Mesenchymal stem cell (in vitro differentiated cells and primary cell): Measurements from ENCODE around the gene LGR6.

Experiments
- DNase-seq: peaks from one replicate; pipeline ENCODE4 v3.0.0-alpha.2; 2013
- H2AFZ ChIP-seq: one replicate; pipeline ENCODE4 v1.6.1; 2013; ENCODE audit warnings: low read depth, mild to moderate bottlenecking, control low read depth, inconsistent platforms, low read length, moderate library complexity
- H2AK5ac ChIP-seq: 2 replicates; pipeline ENCODE4 v1.6.1; 2013; ENCODE audit warnings: low read length, moderate library complexity, mild to moderate bottlenecking, inconsistent platforms; ENCODE audit not compliant: severe bottlenecking
- H2BK120ac ChIP-seq: one replicate; pipeline ENCODE4 v1.6.1; 2013; ENCODE audit warnings: low read depth, mild to moderate bottlenecking, inconsistent platforms, low read length, moderate library complexity
- H2BK12ac ChIP-seq, 2 experiments: one replicate each; pipeline ENCODE4 v1.6.1; 2013; ENCODE audit warnings: inconsistent platforms in 2 of 2, low read length in 2 of 2, mild to moderate bottlenecking in 2 of 2, moderate library complexity in 2 of 2, control low read depth in 1 of 2
- H2BK15ac ChIP-seq: one replicate; pipeline ENCODE4 v1.6.1; 2013; ENCODE audit warnings: mild to moderate bottlenecking, low read depth, inconsistent platforms; ENCODE audit not compliant: poor library complexity, severe bottlenecking
- H2BK5ac ChIP-seq: 2 replicates; pipeline ENCODE4 v1.6.1; 2013; ENCODE audit warnings: low read depth, mild to moderate bottlenecking, low read length, control low read depth, inconsistent platforms; ENCODE audit not compliant: poor library complexity, severe bottlenecking
- H3K14ac ChIP-seq, 2 experiments: one replicate each; pipeline ENCODE4 v1.6.1; 2013; ENCODE audit warnings: inconsistent platforms in 2 of 2, low read length in 2 of 2, control low read depth in 1 of 2, mild to moderate bottlenecking in 1 of 2, moderate library complexity in 1 of 2
- H3K18ac ChIP-seq, 2 experiments: one replicate each; pipeline ENCODE4 v1.6.1; 2013; ENCODE audit warnings: inconsistent platforms in 2 of 2, low read length in 2 of 2, control low read depth in 1 of 2, low read depth in 1 of 2, mild to moderate bottlenecking in 1 of 2
- H3K23ac ChIP-seq, 2 experiments: one replicate each; pipeline ENCODE4 v1.6.1; 2013; ENCODE audit warnings: inconsistent platforms in 2 of 2, low read length in 2 of 2, mild to moderate bottlenecking in 2 of 2, moderate library complexity in 2 of 2, control low read depth in 1 of 2
- H3K27ac ChIP-seq: 2 replicates; pipeline ENCODE4 v1.5.1; 2013; ENCODE audit warnings: mild to moderate bottlenecking, moderate library complexity, low read length, control low read depth, inconsistent platforms; ENCODE audit not compliant: poor library complexity, severe bottlenecking
- H3K27me3 ChIP-seq, 2 experiments: 2 replicates each; pipeline versions ENCODE4 v1.6.1 to v1.7.0; 2013; ENCODE audit warnings: low read length in 2 of 2, mild to moderate bottlenecking in 2 of 2, moderate library complexity in 2 of 2, control low read depth in 1 of 2, inconsistent platforms in 1 of 2; ENCODE audit not compliant: control insufficient read depth in 1 of 2, insufficient read depth in 1 of 2
- H3K36me3 ChIP-seq, 2 experiments: 2 replicates each; pipeline versions ENCODE4 v1.6.1 to v1.7.0; 2013; ENCODE audit warnings: low read length in 2 of 2, control low read depth in 1 of 2, inconsistent platforms in 1 of 2, low read depth in 1 of 2, mild to moderate bottlenecking in 1 of 2; ENCODE audit not compliant: insufficient read depth in 2 of 2, control insufficient read depth in 1 of 2
- H3K4ac ChIP-seq, 2 experiments: one replicate each; pipeline ENCODE4 v1.6.1; 2013; ENCODE audit warnings: inconsistent platforms in 2 of 2, low read length in 2 of 2, mild to moderate bottlenecking in 2 of 2, moderate library complexity in 2 of 2, control low read depth in 1 of 2, low read depth in 1 of 2
- H3K4me1 ChIP-seq: 2 replicates; pipeline ENCODE4 v1.6.1; 2013; ENCODE audit warnings: low read depth, low read length, control low read depth; ENCODE audit not compliant: control insufficient read depth, insufficient read depth
- H3K4me2 ChIP-seq: 2 replicates; pipeline ENCODE4 v1.6.1; 2013; ENCODE audit warnings: low read length, mild to moderate bottlenecking, inconsistent platforms; ENCODE audit not compliant: poor library complexity, severe bottlenecking
- H3K4me3 ChIP-seq, 2 experiments: 2 replicates each; pipeline versions ENCODE4 v1.5.1 to v1.7.0; 2013; ENCODE audit warnings: low read length in 2 of 2, mild to moderate bottlenecking in 2 of 2, control low read depth in 1 of 2, low read depth in 1 of 2; ENCODE audit not compliant: insufficient read depth in 1 of 2
- H3K79me1 ChIP-seq: replicated peaks from 2 replicates; pipeline ENCODE4 v1.6.1; 2013; ENCODE audit warnings: mild to moderate bottlenecking, control low read depth, low read length, inconsistent platforms; ENCODE audit not compliant: poor library complexity, severe bottlenecking
- H3K9ac ChIP-seq: 2 replicates; pipeline ENCODE4 v1.7.0; 2013; ENCODE audit warnings: mild to moderate bottlenecking, low read length, moderate library complexity
- H3K9me3 ChIP-seq: 2 replicates; pipeline ENCODE4 v1.7.0; 2013; ENCODE audit warnings: mild to moderate bottlenecking, low read length; ENCODE audit not compliant: control insufficient read depth
- H4K8ac ChIP-seq: one replicate; pipeline ENCODE4 v1.6.1; 2013; ENCODE audit warnings: inconsistent platforms, mild to moderate bottlenecking, low read length, moderate library complexity
- H4K91ac ChIP-seq: one replicate; pipeline ENCODE4 v1.6.1; 2013; ENCODE audit warnings: mild to moderate bottlenecking, low read length, inconsistent platforms
- WGBS: methylation state at CpG from one replicate; pipeline ENCODE4 v1.1.7; 2013; ENCODE audit warnings: mixed read lengths; 5-methylcytosine and 5-hydroxymethylcytosine counted together

The LGR6 gene

GRCh38 chr1:202223121-202223860 lies 29.7 kb downstream of the LGR6 start:
- Histone ChIP-seq H2BK5ac (no peak overlapping the region), H3K4me1 (peaks cover 16% of the 10 kb centered on the region), H4K91ac (no peak overlapping the region), H3K9me3 (no peaks in the 10 kb centered on the region), H3K4ac (no peak overlapping the region), H3K18ac (no peak overlapping the region), H2AK5ac (no peak overlapping the region), H3K4me2 (no peak overlapping the region), H3K14ac (no peak overlapping the region), H3K4me3 (no peak overlapping the region), H2AFZ (no peak overlapping the region), H2BK15ac (no peak overlapping the region), H3K27ac (no peak overlapping the region), H3K9ac (no peak overlapping the region), H3K36me3 (no peaks in the 10 kb centered on the region), H2BK120ac (no peak overlapping the region), H4K8ac (no peak overlapping the region), H2BK12ac (no peak overlapping the region), H3K27me3 (peaks cover 16 to 90% of the 10 kb centered on the region in 2 experiments), H3K23ac (no peak overlapping the region), H3K79me1 (no peaks in the 10 kb centered on the region)
- WGBS = 94% methylated on average over 5 of the region's 7 CpGs
- DNase-seq = no peak

DNA sequence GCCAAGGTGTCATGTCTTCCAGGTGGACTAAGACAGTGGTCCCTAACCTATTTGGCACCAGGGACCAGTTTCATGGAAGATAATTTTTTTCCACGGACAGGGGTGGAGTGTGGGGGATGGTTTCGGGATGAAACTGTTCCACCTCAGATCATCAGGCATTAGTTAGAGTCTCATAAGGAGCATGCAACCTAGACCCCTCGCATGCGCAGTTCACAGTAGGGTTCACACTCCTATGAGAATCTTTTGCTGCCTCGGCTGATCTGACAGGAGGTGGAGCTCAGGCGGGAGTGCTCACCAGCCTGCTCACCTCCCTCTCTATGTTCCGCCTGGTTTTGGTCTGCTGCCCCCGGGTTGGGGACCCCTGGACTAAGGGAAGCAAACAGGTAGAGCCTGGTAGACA lies 30.9 kb downstream of the LGR6 start:
- Histone ChIP-seq H2AK5ac (no peak overlapping the region), H2BK5ac (no peak overlapping the region), H2BK120ac (no peak overlapping the region), H3K9ac (no peak overlapping the region), H3K27ac (no peak overlapping the region), H2BK15ac (no peak overlapping the region), H4K91ac (no peak overlapping the region), H3K4me2 (no peak overlapping the region), H3K4ac (no peak overlapping the region), H3K36me3 (no peaks in the 10 kb centered on the region), H2AFZ (no peak overlapping the region), H3K79me1 (no peaks in the 10 kb centered on the region), H3K9me3 (no peaks in the 10 kb centered on the region), H3K27me3 (peaks cover 5 to 90% of the 10 kb centered on the region in 2 experiments), H3K14ac (no peak overlapping the region), H2BK12ac (no peak overlapping the region), H3K4me3 (no peak overlapping the region), H3K4me1 (peaks cover 16% of the 10 kb centered on the region), H3K18ac (no peak overlapping the region), H4K8ac (no peak overlapping the region), H3K23ac (no peak overlapping the region)
- no peak for DNase-seq
- 83% methylated on average over 8 of the region's 8 CpGs for WGBS

DNA sequence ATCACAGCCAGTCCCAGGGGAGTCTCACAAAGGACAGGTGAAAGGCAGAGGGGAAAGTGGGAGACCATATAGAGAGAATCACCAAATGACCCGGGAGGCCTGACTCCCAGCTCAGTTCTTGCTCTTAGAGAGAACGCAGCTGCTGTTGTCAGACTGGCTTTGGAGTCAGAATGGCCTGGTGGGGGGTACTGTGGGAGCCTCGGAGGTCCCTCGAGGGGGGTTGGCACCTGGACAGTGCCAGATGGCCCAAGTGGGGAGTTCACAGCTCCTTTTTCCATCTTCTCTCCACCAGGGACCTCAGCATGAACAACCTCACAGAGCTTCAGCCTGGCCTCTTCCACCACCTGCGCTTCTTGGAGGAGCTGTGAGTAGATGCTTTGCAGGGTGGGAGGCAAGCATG lies 31.5 kb downstream of the LGR6 start:
- no peak overlapping the region for H3K9ac ChIP-seq
- H2BK12ac ChIP-seq = no peak overlapping the region
- H4K91ac ChIP-seq = no peak overlapping the region
- H3K14ac ChIP-seq = no peak overlapping the region
- no peak overlapping the region for H2BK5ac ChIP-seq
- no peak overlapping the region for H3K4ac ChIP-seq
- H4K8ac ChIP-seq = no peak overlapping the region
- H3K4me1 ChIP-seq = peaks cover 16% of the 10 kb centered on the region
- no peak overlapping the region for H3K27ac ChIP-seq
- no peaks in the 10 kb centered on the region for H3K79me1 ChIP-seq
- H3K4me2 ChIP-seq = no peak overlapping the region
- H3K36me3 ChIP-seq = no peaks in the 10 kb centered on the region
- H2BK120ac ChIP-seq = no peak overlapping the region
- no peak overlapping the region for H3K18ac ChIP-seq
- 74% methylated on average over 5 of the region's 5 CpGs for WGBS
- no peak overlapping the region for H2BK15ac ChIP-seq
- peaks cover 5 to 92% of the 10 kb centered on the region in 2 experiments for H3K27me3 ChIP-seq
- no peak overlapping the region for H3K4me3 ChIP-seq
- H3K9me3 ChIP-seq = no peaks in the 10 kb centered on the region
- no peak for DNase-seq
- no peak overlapping the region for H2AK5ac ChIP-seq
- no peak overlapping the region for H2AFZ ChIP-seq
- no peak overlapping the region for H3K23ac ChIP-seq

DNA sequence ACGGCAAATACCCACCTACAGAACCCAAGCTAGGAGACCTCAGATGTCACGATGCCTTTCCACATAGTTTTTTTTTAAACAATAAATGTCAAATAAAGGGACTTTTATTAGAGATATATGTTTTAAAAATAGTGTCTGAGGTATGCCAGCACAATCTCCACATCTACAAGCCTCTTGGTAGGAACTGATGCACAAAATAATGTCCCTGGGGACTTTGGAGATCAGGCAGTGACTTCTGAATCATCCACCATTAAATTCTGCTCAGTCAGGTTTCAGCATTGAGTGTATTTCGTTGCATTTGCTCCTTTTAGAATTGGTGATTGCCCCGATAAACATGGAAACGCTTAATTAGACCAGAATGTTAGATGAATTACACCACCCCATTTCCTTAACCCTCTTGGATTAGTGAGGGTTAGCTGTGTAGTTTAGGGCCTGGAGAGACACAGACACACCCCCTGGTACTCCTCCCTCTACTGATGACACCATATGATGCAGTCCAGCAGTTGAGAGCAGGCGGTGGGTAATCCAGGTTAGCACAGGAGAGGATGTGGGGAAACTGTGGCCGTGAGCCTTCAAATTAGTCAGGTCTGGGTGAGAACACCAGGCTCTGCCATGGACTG lies 33.6 kb downstream of the LGR6 start:
- 92% methylated on average over 4 of the region's 7 CpGs for WGBS
- no peak overlapping the region for H2BK12ac ChIP-seq
- H3K79me1 ChIP-seq = no peaks in the 10 kb centered on the region

More for the DNA sequence above, 33.6 kb downstream of the LGR6 start:
- H3K4me1 ChIP-seq = peaks cover 13% of the 10 kb centered on the region
- no peak overlapping the region for H2BK5ac ChIP-seq
- no peak overlapping the region for H3K4ac ChIP-seq
- H4K8ac ChIP-seq = no peak overlapping the region
- H3K4me2 ChIP-seq = no peak overlapping the region
- H2AFZ ChIP-seq = no peak overlapping the region
- H2AK5ac ChIP-seq = no peak overlapping the region
- no peak for DNase-seq
- H3K36me3 ChIP-seq = no peaks in the 10 kb centered on the region
- H3K4me3 ChIP-seq = no peak overlapping the region
- H3K9ac ChIP-seq = no peak overlapping the region
- H3K18ac ChIP-seq = no peak overlapping the region
- no peaks in the 10 kb centered on the region for H3K9me3 ChIP-seq
- no peak overlapping the region for H3K14ac ChIP-seq
- no peak overlapping the region for H4K91ac ChIP-seq
- H3K27me3 ChIP-seq = peaks cover 5 to 84% of the 10 kb centered on the region in 2 experiments
- H2BK120ac ChIP-seq = no peak overlapping the region
- no peak overlapping the region for H3K27ac ChIP-seq
- H2BK15ac ChIP-seq = no peak overlapping the region
- H3K23ac ChIP-seq = no peak overlapping the region
